HCT116 (cell line): ENCODE results near the gene MFAP1. TPM values are rescaled to one million over a fixed set of nuclear protein-coding genes. Genes with fewer than 3 reads are reported as not detected.

Experiments
- ATAC-seq: fragments of 200-7000 bp; cut with Tn5 transposase; 2 replicates; pipeline ENCODE4 v1.9.1; 2020; ENCODE audit warnings: mild to moderate bottlenecking, moderate library complexity
- BruUV-seq: library from RNA; stranded (reverse); fragments of 400-500 nt; replicated peaks from 2 replicates; lab custom pipeline; 2021; lab: Mats Ljungman, UMichigan
- CTCF ChIA-PET: fragments of 300-600 bp; sonication (Branson Sonifier 250); formaldehyde crosslinking; loops from one replicate; lab custom pipeline; 2021; ENCODE audit warnings: antibody characterized with exemption; lab: Charles Lee
- POLR2A ChIA-PET: fragments of 300-600, 350-600 bp; sonication (Branson Sonifier 250); formaldehyde crosslinking; loops from one replicate; lab custom pipeline; 2021; ENCODE audit warnings: antibody characterized with exemption; lab: Charles Lee
- RAD21 ChIA-PET, 2 experiments: fragments of 300-600 bp; sonication (Branson Sonifier 250); formaldehyde crosslinking; loops; one replicate each; lab custom pipeline; 2023; ENCODE audit warnings: low total read pairs in 2 of 2; ENCODE audit not compliant: uncharacterized antibody in 2 of 2, unreplicated experiment in 2 of 2, low non-redundant PET in 1 of 2; lab: Charles Lee
- DNase-seq: peaks from one replicate; pipeline ENCODE4 v3.0.0-alpha.2; 2010; ENCODE audit warnings: low read depth, low spot score
- H2AFZ ChIP-seq: fragments of 200-600 bp; shearing (Covaris generic), sonication (generic); 2 replicates; pipeline ENCODE4 v1.6.1; 2017; ENCODE audit warnings: low read depth, mixed run types, mixed read lengths, antibody characterized with exemption, low read length; ENCODE audit not compliant: poor library complexity, severe bottlenecking
- H3K27ac ChIP-seq: 2 replicates; pipeline ENCODE4 v1.5.1; 2012; ENCODE audit warnings: low read depth, low read length
- H3K27me3 ChIP-seq: fragments of 200-600 bp; sonication (generic); 2 replicates; pipeline ENCODE4 v1.6.1; 2016; ENCODE audit warnings: mixed run types, low read length, mixed read lengths; ENCODE audit not compliant: insufficient read depth
- H3K36me3 ChIP-seq, 2 experiments: fragments of 200-500 bp in 1 of 2; fragments of 200-600 bp in 1 of 2; sonication (Bioruptor generic) in 1 of 2; sonication (generic) in 1 of 2; 2 replicates each; pipeline versions ENCODE4 v1.5.1 to v1.6.1; 2014 to 2016; ENCODE audit warnings: low read length in 2 of 2, inconsistent platforms in 1 of 2, mixed read lengths in 1 of 2, mixed run types in 1 of 2; ENCODE audit not compliant: insufficient read depth in 2 of 2, control insufficient read depth in 1 of 2
- H3K4me1 ChIP-seq, 2 experiments: fragments of 200-600 bp in 1 of 2; sonication (generic) in 1 of 2; 2 replicates each; pipeline versions ENCODE4 v1.5.1 to v1.6.1; 2012 to 2017; ENCODE audit warnings: low read length in 2 of 2, inconsistent platforms in 1 of 2, mild to moderate bottlenecking in 1 of 2, mixed read lengths in 1 of 2, mixed run types in 1 of 2, moderate library complexity in 1 of 2; ENCODE audit not compliant: insufficient read depth in 2 of 2, control insufficient read depth in 1 of 2
- H3K4me2 ChIP-seq: fragments of 200-600 bp; sonication (generic); 2 replicates; pipeline ENCODE4 v1.6.1; 2017; ENCODE audit warnings: mixed run types, low read length, mixed read lengths
- H3K4me3 ChIP-seq, 2 experiments: fragments of 200-600 bp in 1 of 2; sonication (generic) in 1 of 2; replicated peaks in 1 of 2; 2 replicates each; pipeline ENCODE4 v1.5.1; 2011 to 2016; ENCODE audit warnings: low read length in 2 of 2, control low read depth in 1 of 2, low read depth in 1 of 2, mild to moderate bottlenecking in 1 of 2, mixed read lengths in 1 of 2, mixed run types in 1 of 2
- H3K79me2 ChIP-seq: fragments of 200-600 bp; sonication (generic); 2 replicates; pipeline ENCODE4 v1.6.1; 2017; ENCODE audit warnings: mild to moderate bottlenecking, mixed run types, low read length, moderate library complexity, mixed read lengths; ENCODE audit not compliant: insufficient read depth
- H3K9ac ChIP-seq: fragments of 200-600 bp; sonication (generic); 2 replicates; pipeline ENCODE4 v1.6.1; 2016; ENCODE audit warnings: low read length, mixed read lengths
- H3K9me2 ChIP-seq: fragments of 200-600 bp; sonication (generic), shearing (Covaris generic); 2 replicates; pipeline ENCODE4 v1.6.1; 2017; ENCODE audit warnings: mixed run types, mild to moderate bottlenecking, moderate library complexity; ENCODE audit not compliant: insufficient read depth
- H3K9me3 ChIP-seq, 2 experiments: fragments of 200-500 bp in 1 of 2; fragments of 200-600 bp in 1 of 2; sonication (Bioruptor generic) in 1 of 2; sonication (generic) in 1 of 2; 2 replicates each; pipeline ENCODE4 v1.6.1; 2014 to 2017; ENCODE audit warnings: low read length in 2 of 2, mixed read lengths in 2 of 2, inconsistent platforms in 1 of 2, low read depth in 1 of 2, mild to moderate bottlenecking in 1 of 2, mixed run types in 1 of 2, moderate library complexity in 1 of 2; ENCODE audit not compliant: control insufficient read depth in 1 of 2, insufficient read depth in 1 of 2
- H4K20me1 ChIP-seq: fragments of 200-600 bp; sonication (generic), shearing (Covaris generic); 2 replicates; pipeline ENCODE4 v1.6.1; 2017; ENCODE audit warnings: mixed run types, mild to moderate bottlenecking, moderate library complexity; ENCODE audit not compliant: insufficient read depth
- ATF3 ChIP-seq: IDR thresholded peaks from 2 replicates; pipeline ENCODE4 v1.6.1; 2012
- CEBPB ChIP-seq: IDR thresholded peaks from 2 replicates; pipeline ENCODE4 v1.6.1; 2012; ENCODE audit warnings: low read depth
- CTCF ChIP-seq, 3 experiments: fragments of 200-600 bp in 1 of 3; sonication (generic) in 1 of 3; IDR thresholded peaks in 2 of 3; conservative IDR thresholded peaks in 1 of 3; 2 replicates each; pipeline ENCODE4 v1.5.1; 2012 to 2017; ENCODE audit warnings: low read depth in 2 of 3, low read length in 2 of 3, antibody characterized with exemption in 1 of 3, borderline replicate concordance in 1 of 3, control low read depth in 1 of 3, mild to moderate bottlenecking in 1 of 3, mixed read lengths in 1 of 3, mixed run types in 1 of 3, moderate library complexity in 1 of 3; ENCODE audit not compliant: insufficient read depth in 1 of 3
- ELF1 ChIP-seq: IDR thresholded peaks from 2 replicates; pipeline ENCODE4 v1.6.1; 2012; ENCODE audit warnings: low read depth, borderline replicate concordance
- FOSL1 ChIP-seq: IDR thresholded peaks from 2 replicates; pipeline ENCODE4 v1.6.1; 2012; ENCODE audit warnings: low read depth
- RAD21 ChIP-seq: IDR thresholded peaks from 2 replicates; pipeline ENCODE4 v1.6.1; 2012; ENCODE audit warnings: low read depth, mild to moderate bottlenecking
- SRF ChIP-seq: IDR thresholded peaks from 2 replicates; pipeline ENCODE4 v1.6.1; 2012; ENCODE audit warnings: low read depth
- TCF7L2 ChIP-seq: IDR thresholded peaks from 2 replicates; pipeline ENCODE4 v1.7.0; 2011; ENCODE audit warnings: borderline replicate concordance, inconsistent platforms; ENCODE audit not compliant: insufficient read depth, insufficient read length; ENCODE audit errors: extremely low read depth
- YY1 ChIP-seq: IDR thresholded peaks from 2 replicates; pipeline ENCODE4 v1.6.1; 2011; ENCODE audit warnings: low read length, low read depth, moderate library complexity, mild to moderate bottlenecking; ENCODE audit not compliant: insufficient replicate concordance; ENCODE audit errors: extremely low read depth
- ZBTB33 ChIP-seq: IDR thresholded peaks from 2 replicates; pipeline ENCODE4 v1.6.1; 2011; ENCODE audit warnings: mild to moderate bottlenecking, low read length, moderate library complexity; ENCODE audit not compliant: insufficient replicate concordance; ENCODE audit errors: extremely low read depth
- ZFX ChIP-seq: fragments of 450-650 bp; IDR thresholded peaks from 2 replicates; pipeline ENCODE4 v1.6.1; 2017
- ZNF274 ChIP-seq: fragments of 200-500 bp; sonication (Bioruptor generic); IDR thresholded peaks from 2 replicates; pipeline ENCODE4 v1.6.1; 2014; ENCODE audit warnings: mild to moderate bottlenecking, low read depth, low read length, inconsistent platforms
- intact Hi-C: fragments of 100-400 bp; cut with micrococcal nuclease; formaldehyde crosslinking; loops from 2 replicates; pipeline ENCODE4 v1.10.0; 2022
- microRNA counts: library from miRNA; unstranded; fragments of <30 nt; microRNA quantifications from one replicate; lab custom pipeline; 2015
- microRNA-seq: library from miRNA; unstranded; fragments of <30 nt; microRNA quantifications from one replicate; pipeline ENCODE4, GENCODE V29; 2016; ENCODE audit warnings: borderline number of aligned reads
- total RNA-seq: library from RNA; stranded (reverse); gene quantifications from one replicate; pipeline ENCODE4 v1.2.1, GENCODE V29; 2021; ENCODE audit not compliant: unreplicated experiment

Gene MFAP1
- total RNA-seq, 1 experiment from 2014 or later, result 32.7 TPM

GRCh38 chr15:43762824-43763223 lies 61.7 kb downstream of the MFAP1 start:
- ChIA-PET RAD21 (no interaction called here), CTCF (no interaction called here), POLR2A (no interaction called here)
- TF ChIP-seq TCF7L2 (no peak), ZNF274 (no peak), ATF3 (no peak), CEBPB (no peak), RAD21 (no peak), YY1 (no peak), ZFX (no peak), CTCF (IDR thresholded peaks at IDR 0.05 in 2 of 3, conservative IDR thresholded peaks at IDR 0.05 in 1 of 3; ENCODE audit: borderline replicate concordance in 1 of 3, insufficient read depth in 1 of 3, low read depth in 2 of 3, low read length in 2 of 3) (no peak), FOSL1 (no peak), SRF (no peak), ELF1 (no peak), ZBTB33 (no peak)
- Histone ChIP-seq H3K4me2 (no peak overlapping the region), H3K27me3 (no peaks in the 10 kb centered on the region), H3K9ac (no peak overlapping the region), H3K4me3 (no peak overlapping the region), H2AFZ (no peak overlapping the region), H4K20me1 (no peaks in the 10 kb centered on the region), H3K4me1 (no peaks in the 10 kb centered on the region), H3K36me3 (peaks cover 51 to 53% of the 10 kb centered on the region in 2 experiments), H3K9me2 (no peaks in the 10 kb centered on the region), H3K79me2 (peaks cover 23% of the 10 kb centered on the region), H3K9me3 (no peaks in the 10 kb centered on the region), H3K27ac (no peak overlapping the region)
- no peak for DNase-seq
- no peak for ATAC-seq
- BruUV-seq, result no TSS peak
- intact Hi-C loops, result no loop called here

MicroRNA genes within 50 kb of the gene (microRNA counts, 767-probe panel; counts per million panel counts)
- not detected for microRNA hsa-miR-1282 (lab: Ali Mortazavi, UCI)

Small RNA genes lying within 50 kb of the gene (microRNA-seq; reads per million reads assigned to microRNA genes)
- gene MIR1282, result not detected

Other genes with a start within 250 kb of the MFAP1 start
- gene PPIP5K1, start 234.5 kb downstream of the MFAP1 start, total RNA-seq, result 62.4 TPM
- 24.4 TPM for gene CKMT1B, start 230.7 kb downstream of the MFAP1 start, total RNA-seq
- gene STRC, start 205.9 kb downstream of the MFAP1 start, total RNA-seq, result 0.91 TPM
- 3.6 TPM for gene CATSPER2, start 175.8 kb downstream of the MFAP1 start, total RNA-seq
- 21.6 TPM for gene CKMT1A, start 130.8 kb downstream of the MFAP1 start, total RNA-seq
- 435 TPM for gene PDIA3, start 78.3 kb downstream of the MFAP1 start, total RNA-seq
- gene ELL3, start 47.7 kb downstream of the MFAP1 start, total RNA-seq, result 16.2 TPM
- 656 TPM for gene SERF2, start 32.4 kb downstream of the MFAP1 start, total RNA-seq
- 0.12 TPM for gene SERINC4, start 24.5 kb downstream of the MFAP1 start, total RNA-seq
- gene HYPK, start 24.1 kb downstream of the MFAP1 start, total RNA-seq, result 20.6 TPM
- 33.0 TPM for gene WDR76, start 2.3 kb upstream of the MFAP1 start, total RNA-seq